PFSK-1 (cell line): Measurements from ENCODE around the gene LRCH1.

Experiments used
- FOXP2 ChIP-seq: optimal IDR thresholded peaks from 2 replicates; pipeline ENCODE3; 2011; ENCODE audit warnings: borderline replicate concordance, control low read depth, inconsistent platforms; ENCODE audit not compliant: insufficient read depth; ENCODE audit errors: extremely low read length, extremely low read depth
- POLR2AphosphoS5 ChIP-seq: IDR thresholded peaks from 2 replicates; pipeline ENCODE4 v1.6.1; 2012; ENCODE audit warnings: low read depth, mild to moderate bottlenecking, control low read depth, low read length, moderate library complexity
- SIN3A ChIP-seq: IDR thresholded peaks from 2 replicates; pipeline ENCODE4 v1.6.1; 2012; ENCODE audit warnings: mild to moderate bottlenecking, low read length, moderate library complexity, borderline replicate concordance; ENCODE audit not compliant: insufficient read depth
- TAF1 ChIP-seq: IDR thresholded peaks from 2 replicates; pipeline ENCODE4 v1.6.1; 2012; ENCODE audit warnings: low read length, control low read depth, borderline replicate concordance; ENCODE audit not compliant: insufficient read depth
- TF ChIP-seq, protein P1 (sequence below), 2 experiments: IDR thresholded peaks; 2 replicates each; pipeline versions ENCODE4 v1.6.1 to v1.8.0; 2011 to 2012; ENCODE audit warnings: low read depth in 2 of 2, low read length in 2 of 2, control low read depth in 1 of 2, inconsistent platforms in 1 of 2, mild to moderate bottlenecking in 1 of 2, moderate library complexity in 1 of 2; ENCODE audit not compliant: insufficient read depth in 1 of 2

The LRCH1 gene

DNA sequence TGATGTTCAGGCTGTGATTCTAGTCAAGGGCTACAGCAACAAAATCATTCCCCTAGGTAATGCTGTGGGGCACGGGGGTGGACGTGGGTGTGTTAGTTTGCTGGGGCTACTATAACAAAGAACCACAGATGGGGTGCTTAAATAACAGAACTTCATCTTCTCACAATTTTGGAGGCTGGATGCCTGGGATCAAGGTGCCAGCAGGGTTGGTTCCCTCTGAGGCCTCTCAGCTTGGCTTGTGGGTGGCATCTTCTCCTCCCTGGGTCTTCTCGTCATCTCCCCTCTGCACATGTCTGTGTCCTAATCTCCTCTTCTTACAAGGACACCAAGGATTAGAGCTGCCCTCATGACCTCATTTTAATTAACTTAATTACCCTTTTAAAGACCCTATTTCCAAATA lies 129.0 kb downstream of the LRCH1 start:
- TF ChIP-seq SIN3A (no peak), TAF1 (no peak), FOXP2 (no peak), POLR2AphosphoS5 (no peak)
- TF ChIP-seq, protein P1, sequence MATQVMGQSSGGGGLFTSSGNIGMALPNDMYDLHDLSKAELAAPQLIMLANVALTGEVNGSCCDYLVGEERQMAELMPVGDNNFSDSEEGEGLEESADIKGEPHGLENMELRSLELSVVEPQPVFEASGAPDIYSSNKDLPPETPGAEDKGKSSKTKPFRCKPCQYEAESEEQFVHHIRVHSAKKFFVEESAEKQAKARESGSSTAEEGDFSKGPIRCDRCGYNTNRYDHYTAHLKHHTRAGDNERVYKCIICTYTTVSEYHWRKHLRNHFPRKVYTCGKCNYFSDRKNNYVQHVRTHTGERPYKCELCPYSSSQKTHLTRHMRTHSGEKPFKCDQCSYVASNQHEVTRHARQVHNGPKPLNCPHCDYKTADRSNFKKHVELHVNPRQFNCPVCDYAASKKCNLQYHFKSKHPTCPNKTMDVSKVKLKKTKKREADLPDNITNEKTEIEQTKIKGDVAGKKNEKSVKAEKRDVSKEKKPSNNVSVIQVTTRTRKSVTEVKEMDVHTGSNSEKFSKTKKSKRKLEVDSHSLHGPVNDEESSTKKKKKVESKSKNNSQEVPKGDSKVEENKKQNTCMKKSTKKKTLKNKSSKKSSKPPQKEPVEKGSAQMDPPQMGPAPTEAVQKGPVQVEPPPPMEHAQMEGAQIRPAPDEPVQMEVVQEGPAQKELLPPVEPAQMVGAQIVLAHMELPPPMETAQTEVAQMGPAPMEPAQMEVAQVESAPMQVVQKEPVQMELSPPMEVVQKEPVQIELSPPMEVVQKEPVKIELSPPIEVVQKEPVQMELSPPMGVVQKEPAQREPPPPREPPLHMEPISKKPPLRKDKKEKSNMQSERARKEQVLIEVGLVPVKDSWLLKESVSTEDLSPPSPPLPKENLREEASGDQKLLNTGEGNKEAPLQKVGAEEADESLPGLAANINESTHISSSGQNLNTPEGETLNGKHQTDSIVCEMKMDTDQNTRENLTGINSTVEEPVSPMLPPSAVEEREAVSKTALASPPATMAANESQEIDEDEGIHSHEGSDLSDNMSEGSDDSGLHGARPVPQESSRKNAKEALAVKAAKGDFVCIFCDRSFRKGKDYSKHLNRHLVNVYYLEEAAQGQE (IDR thresholded peaks at IDR 0.05; ENCODE audit: insufficient read depth in 1 of 2, low read depth in 2 of 2, low read length in 2 of 2): no peak

DNA sequence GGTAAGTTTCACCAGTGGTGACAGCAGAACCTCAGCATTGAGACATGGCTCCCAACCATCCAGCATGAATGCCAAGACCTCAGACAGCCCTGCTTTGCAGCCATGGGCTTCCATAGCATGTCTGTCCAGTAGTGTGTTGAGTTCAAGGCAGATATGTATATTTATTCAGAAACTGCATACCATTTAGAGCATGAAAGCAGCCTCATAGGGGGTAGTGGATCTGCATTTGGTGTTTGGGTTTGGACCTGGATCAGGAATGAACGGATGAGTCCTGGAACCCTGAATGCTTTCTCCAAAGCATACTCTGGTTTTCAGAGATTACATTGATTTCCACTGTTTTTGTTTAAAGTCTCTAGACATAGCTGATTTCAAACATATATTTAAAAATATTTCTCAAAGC lies 129.7 kb downstream of the LRCH1 start:
- no peak for TF ChIP-seq POLR2AphosphoS5
- TF ChIP-seq SIN3A: no peak
- TF ChIP-seq, protein P1 (IDR thresholded peaks at IDR 0.05; ENCODE audit: insufficient read depth in 1 of 2, low read depth in 2 of 2, low read length in 2 of 2): no peak
- no peak for TF ChIP-seq TAF1
- TF ChIP-seq FOXP2: no peak

DNA sequence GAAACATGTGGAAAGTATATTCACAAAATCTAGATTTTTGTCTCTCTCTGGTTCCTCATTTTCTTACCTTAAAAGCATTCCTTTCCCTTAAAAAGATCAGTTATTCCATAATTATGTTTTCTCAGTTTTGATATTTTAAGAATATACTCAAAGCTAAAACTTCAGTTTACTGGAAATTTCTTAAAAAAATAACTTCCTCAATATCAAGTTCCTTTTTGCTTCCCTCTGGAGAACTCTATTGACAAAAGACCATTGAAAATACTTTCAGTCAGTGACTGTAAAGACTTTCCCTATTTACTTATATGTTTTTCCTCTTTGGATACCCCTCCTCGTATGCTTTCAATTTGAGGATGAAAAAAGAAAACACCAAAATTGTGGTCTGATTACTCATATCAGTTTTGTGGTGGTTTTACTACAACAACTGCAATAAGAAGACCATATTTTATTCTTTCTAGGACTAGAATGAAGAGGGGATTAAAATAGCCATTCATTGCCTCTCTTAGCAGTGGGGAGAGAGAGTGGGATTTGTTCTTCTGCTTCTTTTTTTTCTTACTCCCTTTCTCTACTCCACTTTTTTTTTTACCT lies 130.8 kb downstream of the LRCH1 start:
- no peak for TF ChIP-seq FOXP2
- TF ChIP-seq SIN3A: no peak
- TF ChIP-seq TAF1: no peak
- TF ChIP-seq, protein P1 (IDR thresholded peaks at IDR 0.05; ENCODE audit: insufficient read depth in 1 of 2, low read depth in 2 of 2, low read length in 2 of 2): no peak
- TF ChIP-seq POLR2AphosphoS5: no peak

DNA sequence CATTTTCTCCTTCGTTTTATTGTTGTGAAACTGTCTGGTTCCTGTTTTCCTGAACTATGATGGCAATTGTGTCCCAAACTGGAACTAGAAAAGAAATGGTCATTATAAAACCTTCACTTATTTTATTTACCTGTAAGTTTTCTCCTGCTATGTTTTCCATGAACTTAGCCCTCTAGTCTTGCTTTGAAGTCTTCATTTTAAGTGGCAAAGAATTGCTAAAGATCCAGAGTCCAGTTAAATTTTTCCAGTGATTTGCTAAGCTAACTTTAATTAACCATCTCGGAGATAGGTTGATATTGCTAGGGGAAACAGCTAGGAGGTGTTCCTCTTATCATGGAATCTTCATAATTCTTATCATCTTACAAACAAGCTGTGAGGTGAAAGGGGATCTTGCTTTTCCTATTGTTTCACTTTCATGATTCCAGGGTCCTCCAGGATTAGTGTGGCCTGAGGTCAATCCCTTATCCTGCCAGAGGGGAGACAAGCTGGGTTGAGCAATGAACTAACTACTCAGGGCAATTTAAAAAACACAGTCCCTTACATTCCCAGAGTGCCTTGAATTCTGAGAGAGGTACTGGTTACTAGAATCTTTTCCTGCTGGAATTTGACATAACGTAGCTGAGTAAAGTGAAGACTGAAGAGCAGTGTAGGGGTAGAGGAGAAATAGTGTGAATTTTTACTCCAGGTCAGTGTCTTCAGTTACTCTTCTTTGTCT lies 131.5 kb downstream of the LRCH1 start:
- no peak for TF ChIP-seq SIN3A
- TF ChIP-seq, protein P1 (IDR thresholded peaks at IDR 0.05; ENCODE audit: insufficient read depth in 1 of 2, low read depth in 2 of 2, low read length in 2 of 2): no peak
- TF ChIP-seq FOXP2: no peak
- TF ChIP-seq POLR2AphosphoS5: no peak
- no peak for TF ChIP-seq TAF1
